ENCODE results near the gene TRAPPC6A. TPM values are rescaled to one million over a fixed set of nuclear protein-coding genes. Genes with fewer than 3 reads are reported as not detected.

TRAPPC6A gene
- total RNA-seq, 2 donors from 2014 or later = 17.5 to 33.5 TPM

DNA sequence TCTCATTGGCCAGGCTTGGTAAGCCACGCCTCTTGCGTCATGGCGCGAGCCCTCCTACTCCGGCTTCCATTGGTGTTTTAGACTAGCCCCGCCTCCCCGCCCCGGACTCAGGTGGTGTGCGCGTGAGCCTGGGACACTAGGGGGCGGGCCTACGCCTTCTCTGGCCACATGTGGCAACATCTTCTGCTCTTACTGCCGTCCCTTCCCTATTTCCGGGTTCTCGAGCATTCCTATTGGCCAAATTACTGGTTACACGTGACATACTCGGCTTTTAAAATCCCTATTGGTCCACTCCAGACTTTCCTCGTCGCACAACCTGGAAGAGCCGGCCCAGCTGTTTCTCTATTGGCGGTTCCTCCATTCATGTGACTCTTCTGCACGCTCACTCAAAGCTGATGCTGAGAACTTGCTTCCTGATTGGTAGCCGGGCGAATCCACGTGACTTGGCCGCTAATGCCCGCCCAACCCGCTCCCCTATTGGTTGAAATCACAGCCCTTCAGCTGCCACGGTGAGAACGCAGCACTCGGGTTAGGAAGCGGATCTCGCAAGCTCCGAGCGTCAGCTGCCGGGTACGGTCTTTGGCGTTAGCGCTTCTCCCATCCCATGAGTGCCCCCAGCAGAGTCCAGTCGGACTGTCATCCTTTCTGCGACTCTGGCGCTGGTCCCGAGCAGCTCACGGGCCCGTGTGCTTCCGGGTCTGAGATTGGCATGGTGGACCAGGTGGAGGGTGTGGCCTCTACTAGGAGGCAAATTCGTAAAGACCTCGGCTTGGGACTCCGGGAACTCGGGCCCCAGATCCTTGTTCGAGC, 430 bp upstream of the TRAPPC6A start, which contains the start of gene BLOC1S3:
Gene BLOC1S3, plus strand, starts transcription at position 523 of the 810 bp plus-strand sequence. CDS start 513 bp downstream, outside the sequence.
- Mint-ChIP-seq H3K27me3 (no peaks in the 10 kb centered on the region), H3K4me1 (ENCODE audit: low read depth in 2 of 2) (peaks cover 27 to 29% of the 10 kb centered on the region in 2 donors), H3K36me3 (no peaks in the 10 kb centered on the region), H3K9me3 (no peaks in the 10 kb centered on the region), H3K27ac (peak within 1 kb of the TSS; percentile 90), H3K4me3 (peak within 1 kb of the TSS; percentile 95)
- DNase-seq (ENCODE audit: low spot score) (peak; percentile 100), ATAC-seq (peak; percentile 94)

DNA sequence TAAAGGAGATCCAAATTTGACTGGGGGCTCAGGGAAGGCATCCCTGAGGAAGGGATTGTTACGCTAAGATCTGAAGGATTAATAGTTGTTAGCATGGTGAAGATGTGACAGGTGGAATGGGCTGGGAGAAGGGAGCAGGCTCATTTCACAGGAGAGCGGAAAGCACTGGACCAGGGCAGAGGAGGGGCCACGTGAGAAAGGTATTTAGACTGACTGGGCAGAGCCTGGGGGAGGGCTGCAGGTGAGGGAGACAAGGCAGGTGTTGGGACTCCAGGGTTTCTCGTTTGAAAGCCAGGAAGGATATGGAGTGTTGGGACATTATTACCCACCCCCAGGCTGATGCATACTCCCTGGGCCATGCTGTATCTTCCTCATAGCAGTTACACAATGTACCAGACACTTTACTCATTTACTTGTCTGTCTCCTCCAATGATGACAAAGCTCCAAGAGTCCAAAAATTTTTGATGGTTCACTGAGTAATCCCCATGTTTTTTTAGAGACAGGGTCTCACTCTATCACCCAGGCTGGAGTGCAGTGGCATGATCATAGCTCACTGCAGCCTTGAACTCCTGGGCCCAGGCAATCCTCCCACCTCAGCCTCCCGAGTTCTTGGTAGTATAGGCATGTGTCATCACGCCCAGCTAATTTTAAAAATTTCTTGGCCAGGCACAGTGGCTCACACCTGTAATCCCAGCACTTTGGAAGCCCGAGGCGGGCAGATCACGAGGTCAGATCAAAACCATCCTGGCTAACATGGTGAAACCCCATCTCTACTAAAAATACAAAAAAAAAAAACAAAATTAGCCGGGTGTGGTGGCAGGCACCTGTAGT, 2.3 kb downstream of the TRAPPC6A start:
- Mint-ChIP-seq H3K27ac (no peak overlapping the region), H3K4me3 (peak overlapping the region; percentile 24), H3K4me1 (ENCODE audit: low read depth in 2 of 2) (peaks cover 25% of the 10 kb centered on the region in 2 donors), H3K36me3 (no peaks in the 10 kb centered on the region), H3K27me3 (no peaks in the 10 kb centered on the region), H3K9me3 (no peaks in the 10 kb centered on the region)
- DNase-seq (ENCODE audit: low spot score) (no peak), ATAC-seq (no peak)

DNA sequence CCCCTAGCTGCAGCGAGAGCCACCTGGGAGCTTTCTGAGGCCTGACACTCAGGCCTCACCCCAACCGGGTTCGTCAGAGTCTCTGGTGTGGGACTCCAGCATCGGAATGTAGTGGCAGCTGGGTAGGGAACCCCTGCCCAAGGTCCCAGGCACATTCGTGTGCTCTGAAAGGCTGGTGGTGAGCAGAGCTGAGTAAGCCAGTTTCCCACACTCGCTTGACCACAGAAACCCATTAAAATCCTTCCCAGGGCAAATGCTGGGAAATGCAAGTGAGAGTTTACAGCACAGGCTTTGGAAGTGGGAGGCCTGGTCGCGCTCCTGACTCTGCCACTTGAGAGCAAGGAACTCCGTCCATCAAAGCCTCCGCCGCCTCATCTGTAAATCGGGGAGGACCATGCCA, 4.2 kb downstream of the TRAPPC6A start:
- Mint-ChIP-seq H3K4me3 (no peak overlapping the region), H3K4me1 (ENCODE audit: low read depth in 2 of 2) (peaks cover 25 to 30% of the 10 kb centered on the region in 2 donors), H3K27me3 (no peaks in the 10 kb centered on the region), H3K27ac (peak overlapping the region in 1 of 2 donors; percentile 76), H3K9me3 (no peaks in the 10 kb centered on the region), H3K36me3 (no peaks in the 10 kb centered on the region)
- DNase-seq (ENCODE audit: low spot score) (peak; percentile 18), ATAC-seq (no peak)

DNA sequence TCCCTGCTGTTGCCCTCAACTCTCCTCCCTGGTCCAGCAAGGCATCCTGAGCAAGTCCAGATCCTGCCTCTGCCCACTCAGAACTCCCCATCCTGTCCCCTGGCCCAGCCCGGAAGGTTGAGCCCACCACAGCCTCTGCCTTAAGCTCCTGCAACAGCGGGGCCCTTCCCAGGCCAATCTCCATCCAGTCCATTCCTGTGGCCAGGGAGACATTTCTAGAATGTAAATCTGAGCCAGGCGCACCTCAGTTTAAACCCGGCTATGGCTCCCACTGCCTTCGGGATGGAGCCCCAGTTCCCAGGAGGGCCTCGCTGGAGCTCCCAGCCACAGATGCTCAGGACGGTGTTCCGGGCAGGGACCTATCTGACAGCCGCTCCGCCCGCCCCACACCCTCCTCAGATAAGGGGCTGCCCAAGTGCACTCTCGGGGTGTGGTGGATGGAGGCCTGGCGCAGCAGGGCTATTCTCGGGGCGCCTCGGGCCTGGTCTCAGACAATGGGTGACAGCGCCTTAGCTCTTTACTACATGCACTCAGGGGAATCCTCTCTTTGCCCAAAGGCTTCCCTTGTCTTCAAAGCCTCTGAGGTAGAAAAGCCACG, 5.3 kb downstream of the TRAPPC6A start:
- Mint-ChIP-seq H3K36me3 (no peaks in the 10 kb centered on the region), H3K9me3 (no peaks in the 10 kb centered on the region), H3K4me3 (no peak overlapping the region), H3K4me1 (ENCODE audit: low read depth in 2 of 2) (peaks cover 27 to 30% of the 10 kb centered on the region in 2 donors), H3K27ac (peak overlapping the region; percentile 84 to 94), H3K27me3 (no peaks in the 10 kb centered on the region)
- DNase-seq (ENCODE audit: low spot score) = no peak
- ATAC-seq = no peak

DNA sequence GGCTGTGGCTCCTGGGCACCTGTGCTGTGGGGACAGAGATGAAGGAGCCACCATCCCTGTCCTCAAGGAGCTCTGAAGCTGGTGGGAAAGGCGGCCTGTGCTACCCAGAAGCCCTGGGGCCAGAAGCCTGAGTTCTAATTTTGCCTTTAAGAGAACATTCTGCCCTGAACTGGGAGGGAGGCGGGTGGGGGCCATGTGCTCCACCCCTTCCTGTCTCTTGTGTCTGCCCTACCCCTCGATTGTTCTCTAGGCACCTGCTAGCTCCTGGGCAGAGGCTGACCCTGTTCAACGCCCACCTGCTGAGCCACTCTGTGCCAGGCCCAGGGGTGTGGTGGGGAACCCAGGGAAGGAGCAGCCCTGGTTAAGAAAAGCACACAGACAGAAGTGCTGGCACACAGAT, 5.9 kb downstream of the TRAPPC6A start:
- H3K27me3 Mint-ChIP-seq = no peaks in the 10 kb centered on the region
- no peaks in the 10 kb centered on the region for H3K9me3 Mint-ChIP-seq
- peaks cover 27 to 31% of the 10 kb centered on the region in 2 donors for H3K4me1 Mint-ChIP-seq (ENCODE audit: low read depth in 2 of 2)
- DNase-seq (ENCODE audit: low spot score) (no peak), ATAC-seq (peak in 1 of 2 donors; percentile 25)
- no peaks in the 10 kb centered on the region for H3K36me3 Mint-ChIP-seq
- H3K4me3 Mint-ChIP-seq = no peak overlapping the region
- H3K27ac Mint-ChIP-seq = peak overlapping the region; percentile 84 to 94

DNA sequence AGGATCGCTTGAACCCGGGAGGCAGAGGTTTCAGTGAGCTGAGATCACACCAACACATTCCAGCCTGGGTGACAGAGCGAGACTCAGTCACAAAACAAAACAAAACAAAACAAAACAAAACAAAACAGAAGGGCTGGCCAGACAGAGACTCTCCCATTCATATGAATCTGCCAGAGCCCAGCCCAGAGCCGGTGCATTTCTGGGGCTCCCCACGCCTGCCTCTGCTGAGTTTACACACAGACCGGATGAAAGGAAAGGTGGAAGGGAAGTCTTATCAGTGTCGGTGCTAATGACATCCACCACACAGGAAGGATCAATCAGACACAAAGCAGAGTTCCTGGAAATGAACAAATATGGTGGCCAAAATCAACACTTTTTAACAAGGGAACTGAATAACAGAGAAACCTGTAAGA, 6.8 kb downstream of the TRAPPC6A start:
- Mint-ChIP-seq H3K36me3 (no peaks in the 10 kb centered on the region), H3K27me3 (no peaks in the 10 kb centered on the region), H3K4me1 (ENCODE audit: low read depth in 2 of 2) (peaks cover 27 to 35% of the 10 kb centered on the region in 2 donors), H3K9me3 (no peaks in the 10 kb centered on the region), H3K27ac (peak overlapping the region; percentile 84 to 94), H3K4me3 (peak overlapping the region; percentile 82)
- peak; percentile 84 to 91 for ATAC-seq
- peak; percentile 82 for DNase-seq (ENCODE audit: low spot score)

DNA sequence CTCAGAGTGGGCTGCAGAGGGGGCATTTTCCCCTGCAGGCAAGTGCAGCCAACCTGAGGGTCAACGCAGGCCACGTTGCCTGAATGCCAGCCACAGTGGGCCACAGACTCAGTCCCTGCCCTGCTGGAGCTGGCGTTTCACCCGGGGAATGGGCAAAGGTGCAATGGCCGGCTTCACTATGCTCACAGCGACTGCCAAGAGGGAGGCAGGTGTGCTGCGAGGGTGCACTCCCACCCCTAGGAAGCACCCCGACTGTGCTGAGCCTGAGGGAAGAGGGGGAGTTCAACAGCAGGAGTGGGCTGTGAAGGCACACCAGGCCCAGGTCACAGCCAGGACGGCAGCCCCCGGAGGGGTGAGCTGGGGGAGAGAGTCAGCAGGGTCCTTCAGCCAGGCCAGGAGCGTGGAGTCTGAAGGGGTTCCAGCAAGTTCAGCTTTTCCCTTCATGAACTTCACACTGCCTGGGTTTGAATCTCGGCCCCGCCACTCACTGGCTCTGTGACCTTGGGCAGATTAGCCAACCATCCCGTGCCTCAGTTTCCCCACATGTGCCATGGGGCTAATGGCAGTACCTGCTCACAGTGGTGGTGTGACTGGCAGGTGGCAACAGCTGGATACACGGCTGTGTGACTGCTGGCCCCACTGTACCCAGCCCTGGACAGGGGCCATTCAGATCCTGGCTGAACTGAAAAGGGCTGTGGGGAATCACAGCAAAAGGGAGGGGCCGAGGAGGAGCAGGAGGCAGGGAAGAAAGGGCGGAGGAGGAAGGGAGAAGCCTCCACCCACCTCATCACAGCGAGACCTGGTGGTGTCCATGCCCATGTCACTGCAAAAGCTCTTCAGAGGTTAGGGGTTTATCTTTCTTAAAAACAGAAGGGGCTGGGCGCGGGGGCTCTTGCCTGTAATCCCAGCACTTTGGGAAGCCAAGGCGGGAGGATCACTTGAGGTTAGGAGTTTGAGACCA, 7.6 kb downstream of the TRAPPC6A start:
- Mint-ChIP-seq H3K27ac (peak overlapping the region; percentile 84 to 94), H3K9me3 (no peaks in the 10 kb centered on the region), H3K36me3 (no peaks in the 10 kb centered on the region), H3K4me3 (peak overlapping the region; percentile 82), H3K27me3 (no peaks in the 10 kb centered on the region), H3K4me1 (ENCODE audit: low read depth in 2 of 2) (peaks cover 25 to 33% of the 10 kb centered on the region in 2 donors)
- ATAC-seq (no peak), DNase-seq (ENCODE audit: low spot score) (no peak)

DNA sequence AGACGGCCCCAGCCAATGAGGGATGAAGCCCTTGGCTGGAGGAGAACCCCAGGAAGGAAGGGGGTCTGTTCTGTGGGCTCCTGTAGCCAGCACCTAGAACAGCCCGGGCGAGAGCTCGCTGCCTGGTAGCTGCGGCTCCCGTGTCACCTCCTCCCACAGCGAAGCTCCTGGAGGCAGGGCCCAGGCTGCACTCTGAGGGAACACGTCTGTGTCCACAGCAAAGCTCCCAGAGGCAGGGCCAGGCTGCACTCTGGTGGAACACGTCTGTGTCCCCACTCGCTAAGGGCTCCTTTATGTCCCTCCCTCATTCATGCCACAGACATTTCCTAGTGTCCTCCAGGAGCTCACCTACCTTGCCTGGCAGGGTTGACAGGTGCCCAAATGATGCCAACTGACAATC, 8.4 kb downstream of the TRAPPC6A start:
- Mint-ChIP-seq H3K27me3 (no peaks in the 10 kb centered on the region), H3K27ac (peak overlapping the region in 1 of 2 donors; percentile 44), H3K36me3 (no peaks in the 10 kb centered on the region), H3K4me1 (ENCODE audit: low read depth in 2 of 2) (peaks cover 21 to 33% of the 10 kb centered on the region in 2 donors), H3K4me3 (no peak overlapping the region), H3K9me3 (no peaks in the 10 kb centered on the region)
- DNase-seq (ENCODE audit: low spot score) = no peak
- no peak for ATAC-seq

DNA sequence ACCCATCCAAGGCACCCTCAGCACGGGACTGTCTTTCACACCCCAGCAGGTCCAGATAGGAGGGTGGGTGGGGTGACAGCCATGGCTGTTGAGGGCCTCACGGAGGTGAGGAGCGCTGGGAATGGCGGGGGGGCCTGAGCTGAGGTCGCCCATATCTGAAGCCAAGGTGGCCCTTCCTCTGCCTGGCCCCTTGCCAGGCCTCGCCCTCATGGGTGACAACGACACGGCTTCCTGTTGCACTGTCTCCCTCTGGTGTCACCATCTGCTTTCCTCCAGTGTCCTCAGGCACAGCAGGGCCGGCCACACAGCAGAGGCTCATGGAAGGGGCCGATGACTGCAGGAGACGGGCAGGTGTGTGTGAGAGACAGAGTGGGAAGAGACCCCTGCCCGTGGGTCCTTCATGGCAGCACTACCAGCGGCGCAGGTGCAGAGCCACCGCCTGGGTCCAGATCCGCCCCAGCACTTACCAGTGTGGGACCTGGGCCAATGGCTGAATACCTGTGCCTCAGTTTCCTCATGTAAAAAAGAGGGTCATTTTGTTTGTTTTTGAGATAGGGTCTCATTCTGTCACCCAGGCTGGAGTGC, 9.2 kb downstream of the TRAPPC6A start:
- Mint-ChIP-seq H3K27me3 (no peaks in the 10 kb centered on the region), H3K4me3 (no peak overlapping the region), H3K36me3 (no peaks in the 10 kb centered on the region), H3K27ac (peak overlapping the region; percentile 44 to 54), H3K4me1 (ENCODE audit: low read depth in 2 of 2) (peaks cover 20 to 36% of the 10 kb centered on the region in 2 donors), H3K9me3 (no peaks in the 10 kb centered on the region)
- ATAC-seq (no peak), DNase-seq (ENCODE audit: low spot score) (no peak)

DNA sequence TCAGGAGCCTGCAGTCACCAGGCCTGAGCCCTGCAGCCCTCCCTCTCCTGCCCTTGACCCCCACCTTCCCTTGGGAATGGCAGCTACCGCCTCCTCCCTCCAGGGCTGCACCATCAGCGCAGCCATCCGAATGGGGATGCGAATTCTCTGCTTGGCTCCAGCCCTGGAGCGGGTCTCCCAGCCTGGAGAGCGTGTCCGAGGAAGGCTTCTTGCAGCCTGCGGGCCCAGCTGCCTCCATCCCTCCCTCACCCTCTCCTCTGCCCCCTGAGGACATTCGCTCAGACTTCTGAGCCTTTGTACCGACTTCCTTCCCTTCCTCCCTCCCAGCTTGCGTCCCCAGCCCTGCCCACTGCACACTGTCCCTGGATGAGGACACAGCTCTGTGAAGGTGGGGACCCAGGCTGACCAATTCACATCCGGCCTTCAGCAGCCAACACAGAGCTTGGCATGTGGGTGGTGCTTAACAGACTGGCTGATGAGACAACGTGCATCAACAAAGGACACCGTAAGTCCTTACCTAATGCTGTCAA, 11.2 kb downstream of the TRAPPC6A start:
- ATAC-seq (no peak), DNase-seq (ENCODE audit: low spot score) (no peak)
- no peak overlapping the region for H3K4me3 Mint-ChIP-seq
- H3K4me1 Mint-ChIP-seq (ENCODE audit: low read depth in 2 of 2) = peaks cover 15 to 36% of the 10 kb centered on the region in 2 donors
- no peaks in the 10 kb centered on the region for H3K27me3 Mint-ChIP-seq
- peak overlapping the region in 1 of 2 donors; percentile 37 for H3K27ac Mint-ChIP-seq
- no peaks in the 10 kb centered on the region for H3K36me3 Mint-ChIP-seq
- H3K9me3 Mint-ChIP-seq = no peaks in the 10 kb centered on the region

DNA sequence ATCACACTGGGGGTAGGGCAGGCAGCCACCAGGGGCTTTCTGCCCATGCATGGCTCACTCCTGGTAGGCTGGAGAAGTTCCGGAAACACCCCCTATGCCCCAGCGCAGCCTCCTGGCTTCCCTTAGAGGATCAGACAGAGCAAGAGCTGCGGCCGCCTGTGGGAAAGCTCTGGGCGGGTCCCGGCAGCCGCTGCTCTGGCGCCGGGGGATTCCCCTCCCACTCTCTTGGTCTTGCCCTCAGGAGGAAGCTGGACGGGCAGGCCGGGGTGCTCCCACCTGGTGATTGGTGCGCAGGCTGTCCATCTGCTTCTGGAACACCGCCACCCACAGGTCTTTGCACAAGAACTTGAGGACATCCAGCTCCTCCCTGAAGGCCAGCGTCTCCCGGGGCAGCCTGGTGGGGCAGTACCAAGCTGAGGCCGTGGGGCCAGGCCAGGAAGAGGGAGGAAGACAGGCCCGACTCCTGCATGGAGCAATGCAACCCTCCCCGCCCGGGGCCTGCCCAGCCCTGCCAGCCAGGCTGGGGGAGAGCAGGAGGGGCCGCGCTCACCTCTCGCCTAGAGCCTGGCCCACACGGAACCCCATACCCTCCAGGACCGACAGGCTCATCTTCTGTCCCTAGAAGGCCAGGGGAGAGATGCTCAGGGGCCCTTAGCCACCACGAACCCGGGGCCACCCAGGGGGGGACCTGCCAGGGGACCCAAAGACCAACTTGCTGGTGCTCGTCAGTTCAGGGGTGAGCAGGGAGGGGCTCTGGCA, 13.3 kb downstream of the TRAPPC6A start:
- ATAC-seq (peak; percentile 81 to 91), DNase-seq (ENCODE audit: low spot score) (peak; percentile 85)
- peaks cover 0 to 10% of the 10 kb centered on the region in 2 donors for H3K27me3 Mint-ChIP-seq
- H3K27ac Mint-ChIP-seq = peak overlapping the region in 1 of 2 donors; percentile 21
- H3K36me3 Mint-ChIP-seq = no peaks in the 10 kb centered on the region
- no peak overlapping the region for H3K4me3 Mint-ChIP-seq
- H3K4me1 Mint-ChIP-seq (ENCODE audit: low read depth in 2 of 2) = peaks cover 12 to 24% of the 10 kb centered on the region in 2 donors
- no peaks in the 10 kb centered on the region for H3K9me3 Mint-ChIP-seq
